H1 (cell line): ENCODE data around the gene PHKA2. TPM values are rescaled to one million over a fixed set of nuclear protein-coding genes. Genes with fewer than 3 reads are reported as not detected.

Experiments
- BCL11A ChIP-seq, 2 experiments: IDR thresholded peaks; one replicate each; pipeline ENCODE4 v1.6.1; 2011; ENCODE audit warnings: low read depth in 2 of 2, low read length in 2 of 2, mild to moderate bottlenecking in 2 of 2
- EZH2 ChIP-seq: fragments of 200-600 bp; sonication (generic); IDR thresholded peaks from 2 replicates; pipeline ENCODE4 v1.7.1; 2012; ENCODE audit warnings: low read depth, mild to moderate bottlenecking, moderate library complexity, low read length, inconsistent platforms; ENCODE audit not compliant: severe bottlenecking
- KDM4A ChIP-seq: IDR thresholded peaks from one replicate; pipeline ENCODE4 v1.7.1; 2012; ENCODE audit warnings: low read depth, mild to moderate bottlenecking, moderate library complexity, low read length, inconsistent platforms; ENCODE audit not compliant: severe bottlenecking
- RAD21 ChIP-seq, 2 experiments: IDR thresholded peaks in 1 of 2; conservative IDR thresholded peaks in 1 of 2; 2 replicates each; pipeline ENCODE4 v1.6.1; 2011; ENCODE audit warnings: low read depth in 2 of 2, low read length in 2 of 2, improper control_type of control experiment in 1 of 2, inconsistent platforms in 1 of 2, mild to moderate bottlenecking in 1 of 2, moderate library complexity in 1 of 2
- SIN3A ChIP-seq, 2 experiments: IDR thresholded peaks in 1 of 2; conservative IDR thresholded peaks in 1 of 2; 2 replicates each; pipeline ENCODE4 v1.6.1; 2011 to 2012; ENCODE audit warnings: low read length in 2 of 2, improper control_type of control experiment in 1 of 2, low read depth in 1 of 2, mild to moderate bottlenecking in 1 of 2
- TAF1 ChIP-seq: IDR thresholded peaks from 2 replicates; pipeline ENCODE4 v1.6.1; 2011; ENCODE audit warnings: mild to moderate bottlenecking, low read depth, low read length
- polyA plus RNA-seq, 7 experiments: library from polyadenylated mRNA; depleted of rRNA in 3 of 7; stranded (reverse) in 5 of 7; unstranded in 2 of 7; fragments of >200 nt in 5 of 7; fragments of 200-250 nt in 2 of 7; gene quantifications; 1 replicate in 5 of 7; 2 replicates in 1 of 7; 4 replicates in 1 of 7; pipeline versions ENCODE4 v1.2.1 to v1.2.3, GENCODE V29; 2011 to 2013; ENCODE audit warnings: missing spikeins in 2 of 7, mixed read lengths in 2 of 7
- total RNA-seq: library from RNA; stranded (reverse); fragmentation: NEBNext Ultra II Directional; extraction: Animal tissue kit (Norgen Biotek cat#: 25700); gene quantifications from 2 replicates; pipeline ENCODE4 v1.2.1, GENCODE V29; 2021
- TF ChIP-seq, protein P1 (sequence below): IDR thresholded peaks from 2 replicates; pipeline ENCODE4 v1.6.1; 2012; ENCODE audit warnings: inconsistent platforms
- TF ChIP-seq, protein P2 (sequence below): fragments of 300-600 bp; sonication (generic); IDR thresholded peaks from 2 replicates; pipeline ENCODE4 v1.7.1; 2012; ENCODE audit warnings: low read length, moderate library complexity, mild to moderate bottlenecking, inconsistent platforms; ENCODE audit not compliant: insufficient replicate concordance

The PHKA2 gene
- total and polyA plus RNA-seq, 2 of the 8 experiments (the other 6 are each of a cell fraction or from before 2014, with no cell fraction given), result 28.1 to 35.8 TPM

- TF ChIP-seq BCL11A (IDR thresholded peaks at IDR 0.05; ENCODE audit: low read depth in 2 of 2, low read length in 2 of 2) (no peak), TAF1 (no peak), SIN3A (conservative IDR thresholded peaks at IDR 0.05 in 1 of 2, IDR thresholded peaks at IDR 0.05 in 1 of 2; ENCODE audit: low read depth in 1 of 2, low read length in 2 of 2) (0 out of 4 replicates have a peak, but pooled peaks of 1 of the 2 experiments have one; percentile 38), EZH2 (no peak), RAD21 (IDR thresholded peaks at IDR 0.05 in 1 of 2, conservative IDR thresholded peaks at IDR 0.05 in 1 of 2; ENCODE audit: low read depth in 2 of 2, low read length in 2 of 2) (peak; percentile 36 to 50; a peak in 3 of 4 replicates), KDM4A (peak; percentile 43)
- TF ChIP-seq, protein P1, sequence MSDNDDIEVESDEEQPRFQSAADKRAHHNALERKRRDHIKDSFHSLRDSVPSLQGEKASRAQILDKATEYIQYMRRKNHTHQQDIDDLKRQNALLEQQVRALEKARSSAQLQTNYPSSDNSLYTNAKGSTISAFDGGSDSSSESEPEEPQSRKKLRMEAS, result peak; percentile 53
- TF ChIP-seq, protein P2, sequence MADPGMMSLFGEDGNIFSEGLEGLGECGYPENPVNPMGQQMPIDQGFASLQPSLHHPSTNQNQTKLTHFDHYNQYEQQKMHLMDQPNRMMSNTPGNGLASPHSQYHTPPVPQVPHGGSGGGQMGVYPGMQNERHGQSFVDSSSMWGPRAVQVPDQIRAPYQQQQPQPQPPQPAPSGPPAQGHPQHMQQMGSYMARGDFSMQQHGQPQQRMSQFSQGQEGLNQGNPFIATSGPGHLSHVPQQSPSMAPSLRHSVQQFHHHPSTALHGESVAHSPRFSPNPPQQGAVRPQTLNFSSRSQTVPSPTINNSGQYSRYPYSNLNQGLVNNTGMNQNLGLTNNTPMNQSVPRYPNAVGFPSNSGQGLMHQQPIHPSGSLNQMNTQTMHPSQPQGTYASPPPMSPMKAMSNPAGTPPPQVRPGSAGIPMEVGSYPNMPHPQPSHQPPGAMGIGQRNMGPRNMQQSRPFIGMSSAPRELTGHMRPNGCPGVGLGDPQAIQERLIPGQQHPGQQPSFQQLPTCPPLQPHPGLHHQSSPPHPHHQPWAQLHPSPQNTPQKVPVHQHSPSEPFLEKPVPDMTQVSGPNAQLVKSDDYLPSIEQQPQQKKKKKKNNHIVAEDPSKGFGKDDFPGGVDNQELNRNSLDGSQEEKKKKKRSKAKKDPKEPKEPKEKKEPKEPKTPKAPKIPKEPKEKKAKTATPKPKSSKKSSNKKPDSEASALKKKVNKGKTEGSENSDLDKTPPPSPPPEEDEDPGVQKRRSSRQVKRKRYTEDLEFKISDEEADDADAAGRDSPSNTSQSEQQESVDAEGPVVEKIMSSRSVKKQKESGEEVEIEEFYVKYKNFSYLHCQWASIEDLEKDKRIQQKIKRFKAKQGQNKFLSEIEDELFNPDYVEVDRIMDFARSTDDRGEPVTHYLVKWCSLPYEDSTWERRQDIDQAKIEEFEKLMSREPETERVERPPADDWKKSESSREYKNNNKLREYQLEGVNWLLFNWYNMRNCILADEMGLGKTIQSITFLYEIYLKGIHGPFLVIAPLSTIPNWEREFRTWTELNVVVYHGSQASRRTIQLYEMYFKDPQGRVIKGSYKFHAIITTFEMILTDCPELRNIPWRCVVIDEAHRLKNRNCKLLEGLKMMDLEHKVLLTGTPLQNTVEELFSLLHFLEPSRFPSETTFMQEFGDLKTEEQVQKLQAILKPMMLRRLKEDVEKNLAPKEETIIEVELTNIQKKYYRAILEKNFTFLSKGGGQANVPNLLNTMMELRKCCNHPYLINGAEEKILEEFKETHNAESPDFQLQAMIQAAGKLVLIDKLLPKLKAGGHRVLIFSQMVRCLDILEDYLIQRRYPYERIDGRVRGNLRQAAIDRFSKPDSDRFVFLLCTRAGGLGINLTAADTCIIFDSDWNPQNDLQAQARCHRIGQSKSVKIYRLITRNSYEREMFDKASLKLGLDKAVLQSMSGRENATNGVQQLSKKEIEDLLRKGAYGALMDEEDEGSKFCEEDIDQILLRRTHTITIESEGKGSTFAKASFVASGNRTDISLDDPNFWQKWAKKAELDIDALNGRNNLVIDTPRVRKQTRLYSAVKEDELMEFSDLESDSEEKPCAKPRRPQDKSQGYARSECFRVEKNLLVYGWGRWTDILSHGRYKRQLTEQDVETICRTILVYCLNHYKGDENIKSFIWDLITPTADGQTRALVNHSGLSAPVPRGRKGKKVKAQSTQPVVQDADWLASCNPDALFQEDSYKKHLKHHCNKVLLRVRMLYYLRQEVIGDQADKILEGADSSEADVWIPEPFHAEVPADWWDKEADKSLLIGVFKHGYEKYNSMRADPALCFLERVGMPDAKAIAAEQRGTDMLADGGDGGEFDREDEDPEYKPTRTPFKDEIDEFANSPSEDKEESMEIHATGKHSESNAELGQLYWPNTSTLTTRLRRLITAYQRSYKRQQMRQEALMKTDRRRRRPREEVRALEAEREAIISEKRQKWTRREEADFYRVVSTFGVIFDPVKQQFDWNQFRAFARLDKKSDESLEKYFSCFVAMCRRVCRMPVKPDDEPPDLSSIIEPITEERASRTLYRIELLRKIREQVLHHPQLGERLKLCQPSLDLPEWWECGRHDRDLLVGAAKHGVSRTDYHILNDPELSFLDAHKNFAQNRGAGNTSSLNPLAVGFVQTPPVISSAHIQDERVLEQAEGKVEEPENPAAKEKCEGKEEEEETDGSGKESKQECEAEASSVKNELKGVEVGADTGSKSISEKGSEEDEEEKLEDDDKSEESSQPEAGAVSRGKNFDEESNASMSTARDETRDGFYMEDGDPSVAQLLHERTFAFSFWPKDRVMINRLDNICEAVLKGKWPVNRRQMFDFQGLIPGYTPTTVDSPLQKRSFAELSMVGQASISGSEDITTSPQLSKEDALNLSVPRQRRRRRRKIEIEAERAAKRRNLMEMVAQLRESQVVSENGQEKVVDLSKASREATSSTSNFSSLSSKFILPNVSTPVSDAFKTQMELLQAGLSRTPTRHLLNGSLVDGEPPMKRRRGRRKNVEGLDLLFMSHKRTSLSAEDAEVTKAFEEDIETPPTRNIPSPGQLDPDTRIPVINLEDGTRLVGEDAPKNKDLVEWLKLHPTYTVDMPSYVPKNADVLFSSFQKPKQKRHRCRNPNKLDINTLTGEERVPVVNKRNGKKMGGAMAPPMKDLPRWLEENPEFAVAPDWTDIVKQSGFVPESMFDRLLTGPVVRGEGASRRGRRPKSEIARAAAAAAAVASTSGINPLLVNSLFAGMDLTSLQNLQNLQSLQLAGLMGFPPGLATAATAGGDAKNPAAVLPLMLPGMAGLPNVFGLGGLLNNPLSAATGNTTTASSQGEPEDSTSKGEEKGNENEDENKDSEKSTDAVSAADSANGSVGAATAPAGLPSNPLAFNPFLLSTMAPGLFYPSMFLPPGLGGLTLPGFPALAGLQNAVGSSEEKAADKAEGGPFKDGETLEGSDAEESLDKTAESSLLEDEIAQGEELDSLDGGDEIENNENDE, result no peak
These were observed 97.4 kb downstream of the PHKA2 start (continued) for GRCh38 chrX:18886344-18887161.
